Lung (tissue), 12 donors: ENCODE data around the gene KRT1. TPM values are rescaled to one million over a fixed set of nuclear protein-coding genes. Genes with fewer than 3 reads are reported as not detected.

Experiments used
- ATAC-seq: fragments of 200-7000 bp; cut with Tn5 transposase; one replicate; pipeline ENCODE4 v1.9.1; 2020; ENCODE audit warnings: moderate number of reproducible peaks; ENCODE audit not compliant: insufficient read depth, low FRiP score
- DNase-seq, 3 donors: peaks; one replicate each; pipeline ENCODE4 v3.0.0-alpha.2; 2013 to 2017
- H3K27ac ChIP-seq, 2 donors: one replicate each; pipeline ENCODE4 v1.5.1; 2013; ENCODE audit warnings: mild to moderate bottlenecking in 2 of 2, moderate library complexity in 2 of 2, control low read depth in 1 of 2, inconsistent platforms in 1 of 2, low read depth in 1 of 2, low read length in 1 of 2
- H3K27me3 ChIP-seq, 3 donors: one replicate each; pipeline ENCODE4 v1.5.1; 2013; ENCODE audit warnings: low read length in 2 of 3; ENCODE audit not compliant: control insufficient read depth in 3 of 3, insufficient read depth in 3 of 3
- H3K36me3 ChIP-seq, 4 donors: one replicate each; pipeline ENCODE4 v1.5.1; 2013; ENCODE audit warnings: low read length in 4 of 4, mild to moderate bottlenecking in 1 of 4, moderate library complexity in 1 of 4; ENCODE audit not compliant: control insufficient read depth in 4 of 4, insufficient read depth in 4 of 4
- H3K4me1 ChIP-seq, 5 donors: one replicate each; pipeline ENCODE4 v1.5.1; 2013; ENCODE audit warnings: low read length in 5 of 5, mild to moderate bottlenecking in 2 of 5, moderate library complexity in 1 of 5; ENCODE audit not compliant: control insufficient read depth in 5 of 5, insufficient read depth in 5 of 5
- H3K4me3 ChIP-seq: one replicate; pipeline ENCODE4 v1.5.1; 2013; ENCODE audit warnings: mild to moderate bottlenecking, control low read depth, moderate library complexity
- H3K9ac ChIP-seq, 2 donors: one replicate each; pipeline ENCODE4 v1.5.1; 2013; ENCODE audit warnings: low read length in 2 of 2, control low read depth in 1 of 2; ENCODE audit not compliant: insufficient read depth in 1 of 2
- H3K9me3 ChIP-seq, 4 donors: one replicate each; pipeline ENCODE4 v1.5.1; 2013; ENCODE audit warnings: low read length in 3 of 4, mild to moderate bottlenecking in 1 of 4, moderate library complexity in 1 of 4; ENCODE audit not compliant: control insufficient read depth in 4 of 4, insufficient read depth in 3 of 4
- WGBS, 2 donors: extraction: QIAGEN DNeasy Blood & Tissue Kit; methylation state at CpG; one replicate each; pipeline ENCODE4 v1.1.7; 2013; 5-methylcytosine and 5-hydroxymethylcytosine counted together
- polyA plus RNA-seq, 2 donors: library from polyadenylated mRNA; stranded (reverse); fragments of 200-250 nt; gene quantifications; one replicate each; pipeline ENCODE4 v1.2.1, GENCODE V29; 2013
- total RNA-seq, 2 donors: library from RNA; depleted of rRNA in 1 of 2; stranded (reverse); fragments of >200 nt in 1 of 2; gene quantifications; one replicate each; pipeline ENCODE4 v1.2.1, GENCODE V29; 2014 to 2021
- TF ChIP-seq, protein P1 (sequence below): IDR thresholded peaks from 2 replicates; pipeline ENCODE4 v1.5.1; 2012; ENCODE audit warnings: mild to moderate bottlenecking; ENCODE audit errors: control extremely low read depth, extremely low read depth
- donor health status: control.
- donor health status: control.
- donor health status: Bipolar disorder and iron deficiency.
- donor health status: healthy.
- donor health status: DM: yes; HTN: yes; CAD: no.

Gene KRT1
- total and polyA plus RNA-seq, 4 donors, result 0.09 to 0.82 TPM; not detected in 2

DNA sequence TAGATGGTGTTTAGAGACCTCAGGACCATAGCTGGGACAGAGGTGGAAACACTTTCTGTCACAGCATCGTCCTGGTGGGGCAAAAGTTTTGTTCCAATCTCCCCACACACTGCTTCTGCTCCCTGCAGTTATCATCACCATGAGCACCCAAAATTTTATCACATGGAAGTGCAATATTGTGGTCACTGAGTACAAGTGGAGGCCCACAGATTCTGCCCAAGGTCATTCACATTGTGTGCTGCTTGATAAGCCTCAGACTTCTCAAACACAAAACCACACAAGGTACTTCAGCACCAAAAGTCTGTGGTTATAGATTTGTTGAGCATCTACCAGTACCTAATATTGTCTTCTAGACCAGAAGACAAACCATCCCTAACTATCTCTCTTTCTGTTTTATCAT, 23.7 kb upstream of the KRT1 start:
- no peak for ATAC-seq
- Histone ChIP-seq H3K4me1 (peaks cover 0 to 4% (median 0%) of the 10 kb centered on the region in 5 donors), H3K27me3 (peaks cover 0 to 10% (median 2%) of the 10 kb centered on the region in 3 donors), H3K36me3 (no peaks in the 10 kb centered on the region), H3K4me3 (no peak overlapping the region), H3K9ac (no peak overlapping the region), H3K9me3 (no peaks in the 10 kb centered on the region), H3K27ac (no peak overlapping the region)
- TF ChIP-seq, protein P1, sequence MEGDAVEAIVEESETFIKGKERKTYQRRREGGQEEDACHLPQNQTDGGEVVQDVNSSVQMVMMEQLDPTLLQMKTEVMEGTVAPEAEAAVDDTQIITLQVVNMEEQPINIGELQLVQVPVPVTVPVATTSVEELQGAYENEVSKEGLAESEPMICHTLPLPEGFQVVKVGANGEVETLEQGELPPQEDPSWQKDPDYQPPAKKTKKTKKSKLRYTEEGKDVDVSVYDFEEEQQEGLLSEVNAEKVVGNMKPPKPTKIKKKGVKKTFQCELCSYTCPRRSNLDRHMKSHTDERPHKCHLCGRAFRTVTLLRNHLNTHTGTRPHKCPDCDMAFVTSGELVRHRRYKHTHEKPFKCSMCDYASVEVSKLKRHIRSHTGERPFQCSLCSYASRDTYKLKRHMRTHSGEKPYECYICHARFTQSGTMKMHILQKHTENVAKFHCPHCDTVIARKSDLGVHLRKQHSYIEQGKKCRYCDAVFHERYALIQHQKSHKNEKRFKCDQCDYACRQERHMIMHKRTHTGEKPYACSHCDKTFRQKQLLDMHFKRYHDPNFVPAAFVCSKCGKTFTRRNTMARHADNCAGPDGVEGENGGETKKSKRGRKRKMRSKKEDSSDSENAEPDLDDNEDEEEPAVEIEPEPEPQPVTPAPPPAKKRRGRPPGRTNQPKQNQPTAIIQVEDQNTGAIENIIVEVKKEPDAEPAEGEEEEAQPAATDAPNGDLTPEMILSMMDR, result no peak
- no peak for DNase-seq
- WGBS, 2 donors, result 67 to 79% methylated on average over 1 of the region's 1 CpG

DNA sequence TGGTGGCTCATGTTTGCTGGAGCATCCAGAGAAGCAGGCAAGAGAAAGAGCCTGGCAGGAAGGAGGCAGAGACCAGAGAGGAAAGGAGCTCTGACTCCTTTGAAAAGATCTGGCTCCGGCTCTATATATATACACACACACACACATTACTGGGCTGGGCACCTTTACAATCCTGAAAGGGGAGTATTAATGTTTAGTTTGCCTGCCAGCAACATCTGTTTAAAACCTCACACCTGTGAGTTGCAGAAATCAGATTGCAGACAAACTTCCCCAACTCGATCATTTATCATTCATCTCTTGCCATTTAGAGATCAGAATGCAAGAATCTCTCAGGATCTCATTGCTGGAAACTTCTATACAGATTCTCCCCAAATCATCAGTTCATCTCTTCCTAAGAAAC, 23.2 kb upstream of the KRT1 start, which contains the start of gene KRT77:
Gene KRT77 (minus strand): TSS at position 101 of the 400 bp plus-strand sequence. CDS start 90 bp downstream, at position 11.
- no peak for ATAC-seq
- TF ChIP-seq, protein P1, result no peak
- no peak for DNase-seq
- WGBS, 2 donors, result 60 to 72% methylated on average over 2 of the region's 2 CpGs
- Histone ChIP-seq H3K36me3 (no peaks in the 10 kb centered on the region), H3K27ac (no peak within 1 kb of the TSS), H3K9me3 (no peaks in the 10 kb centered on the region), H3K4me3 (no peak within 1 kb of the TSS), H3K27me3 (peaks cover 0 to 10% (median 2%) of the 10 kb centered on the region in 3 donors), H3K4me1 (peaks cover 0 to 4% (median 0%) of the 10 kb centered on the region in 5 donors), H3K9ac (no peak within 1 kb of the TSS)

DNA sequence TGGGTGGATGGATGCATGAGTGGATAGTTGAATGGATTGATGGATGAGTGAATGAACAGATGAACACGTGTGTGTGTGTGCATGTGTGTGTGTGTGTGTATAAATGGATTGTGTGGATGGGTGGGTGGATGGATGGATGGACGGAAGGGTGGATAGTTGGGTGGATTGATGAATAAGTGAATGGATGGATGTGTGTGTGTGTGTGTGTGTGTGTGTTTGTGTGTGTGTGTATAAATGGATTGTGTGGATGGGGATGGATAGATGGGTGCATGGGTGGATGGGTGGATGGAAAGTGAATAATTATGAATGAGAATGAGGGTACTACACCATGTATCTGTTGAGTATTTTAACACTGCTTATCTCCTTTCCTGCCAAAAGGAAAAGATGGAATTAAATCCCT, 22.1 kb upstream of the KRT1 start:
- 83 to 84% methylated on average over 2 of the region's 2 CpGs for WGBS, 2 donors
- Histone ChIP-seq H3K36me3 (no peaks in the 10 kb centered on the region), H3K27me3 (peaks cover 0 to 18% (median 2%) of the 10 kb centered on the region in 3 donors), H3K27ac (no peak overlapping the region), H3K4me3 (no peak overlapping the region), H3K9ac (no peak overlapping the region), H3K9me3 (no peaks in the 10 kb centered on the region), H3K4me1 (peaks cover 0 to 2% (median 0%) of the 10 kb centered on the region in 5 donors)
- DNase-seq (no peak), ATAC-seq (no peak)
- TF ChIP-seq, protein P1, result no peak

DNA sequence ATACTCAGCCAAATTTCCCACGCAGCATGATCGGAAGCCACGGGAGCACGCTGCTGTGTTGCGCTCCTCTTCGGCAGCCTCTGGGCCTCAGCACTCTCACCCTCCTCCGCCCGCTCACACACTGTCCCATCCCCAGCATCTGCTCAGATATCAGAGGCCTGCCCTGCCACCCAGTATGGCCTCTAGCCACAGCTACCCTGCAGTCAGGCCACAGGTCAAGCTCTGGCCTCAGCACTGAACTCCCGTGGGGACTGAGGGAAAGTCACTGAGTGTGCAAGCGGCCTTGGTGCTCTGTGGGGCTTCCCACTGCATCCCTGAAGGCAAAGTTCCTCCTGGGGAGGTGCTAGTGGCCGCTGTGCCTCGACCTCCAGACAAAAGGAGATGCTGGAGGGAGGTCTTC, 21.1 kb upstream of the KRT1 start:
- Histone ChIP-seq H3K9me3 (no peaks in the 10 kb centered on the region), H3K27ac (no peak overlapping the region), H3K4me1 (peaks cover 0 to 2% (median 0%) of the 10 kb centered on the region in 5 donors), H3K9ac (no peak overlapping the region), H3K4me3 (no peak overlapping the region), H3K27me3 (peaks cover 0 to 26% (median 2%) of the 10 kb centered on the region in 3 donors), H3K36me3 (no peaks in the 10 kb centered on the region)
- ATAC-seq, result no peak
- WGBS, 2 donors, result 84% methylated on average over 12 of the region's 12 CpGs
- DNase-seq, result no peak
- TF ChIP-seq, protein P1, result no peak
